Tibial nerve (tissue), 4 donors: Measurements from ENCODE around the gene IGLL1. TPM values are rescaled to one million over a fixed set of nuclear protein-coding genes. Genes with fewer than 3 reads are reported as not detected.

Source experiments
- DNase-seq, 2 donors: peaks; one replicate each; pipeline ENCODE4 v3.0.0-alpha.2; 2019; ENCODE audit warnings: low spot score in 2 of 2
- H3K27ac ChIP-seq, 4 donors: fragments of 200-600 bp; sonication (generic) in 3 of 4; one replicate each; pipeline ENCODE4 v1.5.1; 2017 to 2019; ENCODE audit warnings: mild to moderate bottlenecking in 1 of 4
- H3K27me3 ChIP-seq, 2 donors: fragments of 200-600 bp; sonication (generic) in 1 of 2; one replicate each; pipeline versions ENCODE4 v1.5.1 to v1.6.0; 2017 to 2019
- H3K36me3 ChIP-seq, 3 donors: fragments of 200-600 bp; sonication (generic); one replicate each; pipeline ENCODE4 v1.5.1; 2018 to 2019
- H3K4me1 ChIP-seq, 4 donors: fragments of 200-600 bp; sonication (generic) in 3 of 4; one replicate each; pipeline ENCODE4 v1.5.1; 2017 to 2019
- H3K4me3 ChIP-seq, 4 donors: fragments of 200-600 bp; sonication (generic) in 3 of 4; one replicate each; pipeline ENCODE4 v1.5.1; 2017 to 2019; ENCODE audit warnings: mild to moderate bottlenecking in 1 of 4, moderate library complexity in 1 of 4
- H3K9me3 ChIP-seq, 4 donors: fragments of 200-600 bp; sonication (generic) in 3 of 4; one replicate each; pipeline ENCODE4 v1.5.1; 2017 to 2019
- CTCF ChIP-seq, 5 experiments: fragments of 200-600 bp in 3 of 5; fragments of 450-650 bp in 2 of 5; sonication (generic) in 3 of 5; IDR thresholded peaks; one replicate each; pipeline ENCODE4 v1.5.1; 2016 to 2019; ENCODE audit warnings: antibody characterized with exemption in 5 of 5, mild to moderate bottlenecking in 3 of 5, moderate library complexity in 2 of 5
- EP300 ChIP-seq, 2 donors: sonication (generic); formaldehyde crosslinking; IDR thresholded peaks; one replicate each; pipeline ENCODE4 v1.6.1; 2017; ENCODE audit warnings: antibody characterized with exemption in 2 of 2, mild to moderate bottlenecking in 1 of 2
- POLR2A ChIP-seq, 2 donors: fragments of 450-650 bp; IDR thresholded peaks; one replicate each; pipeline ENCODE4 v1.6.1; 2017; ENCODE audit warnings: antibody characterized with exemption in 2 of 2, mild to moderate bottlenecking in 2 of 2, moderate library complexity in 2 of 2
- WGBS, 2 donors: methylation state at CpG; one replicate each; pipeline ENCODE4 v1.1.5; 2018; 5-methylcytosine and 5-hydroxymethylcytosine counted together
- total RNA-seq, 4 donors: library from RNA; depleted of rRNA; stranded (reverse); fragments of >200 nt; gene quantifications; one replicate each; pipeline ENCODE4 v1.1.0, GENCODE V29; 2016

IGLL1 gene
- total RNA-seq, 4 donors from 2014 or later = not detected

- WGBS, 2 donors = 97 to 98% methylated on average over 9 to 10 of the region's 10 CpGs
- no peak for TF ChIP-seq POLR2A (IDR thresholded peaks at IDR 0.05)
- TF ChIP-seq EP300 (IDR thresholded peaks at IDR 0.05) = no peak
- TF ChIP-seq CTCF (IDR thresholded peaks at IDR 0.05) = no peak
- Histone ChIP-seq H3K27me3 (peaks cover 0 to 20% of the 10 kb centered on the region in 2 donors), H3K4me1 (peaks cover 0 to 19% (median 13%) of the 10 kb centered on the region in 4 donors), H3K36me3 (no peaks in the 10 kb centered on the region), H3K9me3 (no peaks in the 10 kb centered on the region), H3K27ac (no peak overlapping the region), H3K4me3 (no peak overlapping the region)
- no peak for DNase-seq
Observed at GRCh38 chr22:23569716-23570115, 10.4 kb downstream of the IGLL1 start.

GRCh38 chr22:23569291-23569690 lies 10.8 kb downstream of the IGLL1 start:
- no peak for DNase-seq
- Histone ChIP-seq H3K36me3 (no peaks in the 10 kb centered on the region), H3K27ac (no peak overlapping the region), H3K27me3 (peaks cover 0 to 24% of the 10 kb centered on the region in 2 donors), H3K9me3 (no peaks in the 10 kb centered on the region), H3K4me1 (peaks cover 0 to 19% (median 13%) of the 10 kb centered on the region in 4 donors), H3K4me3 (no peak overlapping the region)
- no peak for TF ChIP-seq POLR2A (IDR thresholded peaks at IDR 0.05)
- TF ChIP-seq CTCF (IDR thresholded peaks at IDR 0.05) = no peak
- no peak for TF ChIP-seq EP300 (IDR thresholded peaks at IDR 0.05)
- 67 to 73% methylated on average over 8 of the region's 8 CpGs for WGBS, 2 donors

GRCh38 chr22:23566705-23567475 lies 13.2 kb downstream of the IGLL1 start:
- no peak for TF ChIP-seq POLR2A (IDR thresholded peaks at IDR 0.05)
- no peak for TF ChIP-seq EP300 (IDR thresholded peaks at IDR 0.05)
- TF ChIP-seq CTCF (IDR thresholded peaks at IDR 0.05) = no peak
- Histone ChIP-seq H3K27me3 (peaks cover 0 to 42% of the 10 kb centered on the region in 2 donors), H3K4me3 (peak overlapping the region in 3 of 4 donors; percentile 32 to 55 (median 37)), H3K36me3 (no peaks in the 10 kb centered on the region), H3K27ac (no peak overlapping the region), H3K9me3 (no peaks in the 10 kb centered on the region), H3K4me1 (peaks cover 0 to 19% (median 13%) of the 10 kb centered on the region in 4 donors)
- 50 to 51% methylated on average over 33 of the region's 37 CpGs for WGBS, 2 donors
- no peak for DNase-seq

GRCh38 chr22:23565915-23566704 lies 14.0 kb downstream of the IGLL1 start:
- H3K27ac ChIP-seq = no peak overlapping the region
- H3K4me1 ChIP-seq = peaks cover 0 to 19% (median 13%) of the 10 kb centered on the region in 4 donors
- no peak for DNase-seq
- H3K27me3 ChIP-seq = peaks cover 0 to 42% of the 10 kb centered on the region in 2 donors
- TF ChIP-seq CTCF (IDR thresholded peaks at IDR 0.05) (no peak), POLR2A (IDR thresholded peaks at IDR 0.05) (no peak), EP300 (IDR thresholded peaks at IDR 0.05) (no peak)
- H3K36me3 ChIP-seq = no peaks in the 10 kb centered on the region
- 1 to 2% methylated on average over 25 to 65 of the region's 73 CpGs for WGBS, 2 donors
- H3K4me3 ChIP-seq = peak overlapping the region; percentile 25 to 55 (median 34)
- H3K9me3 ChIP-seq = no peaks in the 10 kb centered on the region
